Measurements from ENCODE around the gene RHBDD1. TPM values are rescaled to one million over a fixed set of nuclear protein-coding genes. Genes with fewer than 3 reads are reported as not detected.

Gene RHBDD1
- total and polyA plus RNA-seq, 4 donors = 8.5 to 45.8 (median 16.1) TPM

DNA sequence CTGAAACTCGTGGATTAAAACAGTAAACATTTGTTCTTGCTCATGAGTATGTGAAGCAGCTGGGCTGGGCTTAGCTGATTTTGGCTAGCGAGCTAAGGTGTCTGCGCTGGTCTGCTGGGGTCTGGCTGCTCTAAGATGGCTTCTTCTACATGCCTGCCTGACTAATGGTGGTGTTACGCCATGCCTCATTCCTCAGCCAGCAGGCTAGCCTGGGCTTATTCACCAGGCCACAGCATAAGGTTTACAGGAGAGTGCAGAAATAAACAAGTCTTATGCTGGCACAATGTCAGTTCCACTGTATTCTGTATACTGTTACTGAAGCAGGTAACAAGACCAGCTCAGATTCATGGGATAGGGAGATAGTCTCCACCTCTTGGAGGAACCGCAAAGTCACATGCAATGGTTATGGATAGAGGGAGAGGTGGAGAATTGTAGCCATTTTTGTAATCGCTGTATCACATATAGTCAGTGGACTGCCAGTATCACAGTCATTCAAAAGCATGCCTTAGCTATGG, 80.0 kb downstream of the RHBDD1 start:
- Histone ChIP-seq H3K27ac (ENCODE audit: low read depth in 1 of 2, low read length in 2 of 2) (no peak overlapping the region), H3K4me3 (ENCODE audit: low read depth in 1 of 3, low read length in 3 of 3) (no peak overlapping the region), H3K36me3 (ENCODE audit: control insufficient read depth in 4 of 4, insufficient read depth in 3 of 4, low read depth in 1 of 4, low read length in 3 of 4) (peaks cover 0 to 3% (median 0%) of the 10 kb centered on the region in 4 donors), H3K4me1 (ENCODE audit: control insufficient read depth in 4 of 4, insufficient read depth in 4 of 4, low read length in 3 of 4) (no peaks in the 10 kb centered on the region), H3K27me3 (ENCODE audit: control insufficient read depth in 4 of 4, insufficient read depth in 4 of 4, low read length in 3 of 4) (no peaks in the 10 kb centered on the region), H3K9ac (ENCODE audit: low read depth in 1 of 2, low read length in 2 of 2) (no peak overlapping the region), H3K9me3 (ENCODE audit: control insufficient read depth in 4 of 4, low read length in 3 of 4) (no peaks in the 10 kb centered on the region)
- TF ChIP-seq RAD21 (IDR thresholded peaks at IDR 0.05) = no peak
- TF ChIP-seq HNF4G (IDR thresholded peaks at IDR 0.05) = no peak
- no peak for TF ChIP-seq RXRA (IDR thresholded peaks at IDR 0.05)
- TF ChIP-seq FOXA2 (IDR thresholded peaks at IDR 0.05) = no peak
- no peak for TF ChIP-seq YY1 (IDR thresholded peaks at IDR 0.05)
- no peak for TF ChIP-seq TAF1 (conservative IDR thresholded peaks at IDR 0.05)
- TF ChIP-seq, protein P1, sequence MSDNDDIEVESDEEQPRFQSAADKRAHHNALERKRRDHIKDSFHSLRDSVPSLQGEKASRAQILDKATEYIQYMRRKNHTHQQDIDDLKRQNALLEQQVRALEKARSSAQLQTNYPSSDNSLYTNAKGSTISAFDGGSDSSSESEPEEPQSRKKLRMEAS (IDR thresholded peaks at IDR 0.05) = no peak
- no peak for TF ChIP-seq EGR1 (IDR thresholded peaks at IDR 0.05; ENCODE audit: low read depth in 2 of 2)
- no peak for TF ChIP-seq JUND (IDR thresholded peaks at IDR 0.05)
- TF ChIP-seq, protein P2, sequence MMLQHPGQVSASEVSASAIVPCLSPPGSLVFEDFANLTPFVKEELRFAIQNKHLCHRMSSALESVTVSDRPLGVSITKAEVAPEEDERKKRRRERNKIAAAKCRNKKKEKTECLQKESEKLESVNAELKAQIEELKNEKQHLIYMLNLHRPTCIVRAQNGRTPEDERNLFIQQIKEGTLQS (IDR thresholded peaks at IDR 0.05) = no peak
- no peak for TF ChIP-seq HNF4A (conservative IDR thresholded peaks at IDR 0.05)
- TF ChIP-seq NR2F2 (IDR thresholded peaks at IDR 0.05) = no peak
- TF ChIP-seq FOXA1 (IDR thresholded peaks at IDR 0.05) = no peak
- TF ChIP-seq, protein P3, sequence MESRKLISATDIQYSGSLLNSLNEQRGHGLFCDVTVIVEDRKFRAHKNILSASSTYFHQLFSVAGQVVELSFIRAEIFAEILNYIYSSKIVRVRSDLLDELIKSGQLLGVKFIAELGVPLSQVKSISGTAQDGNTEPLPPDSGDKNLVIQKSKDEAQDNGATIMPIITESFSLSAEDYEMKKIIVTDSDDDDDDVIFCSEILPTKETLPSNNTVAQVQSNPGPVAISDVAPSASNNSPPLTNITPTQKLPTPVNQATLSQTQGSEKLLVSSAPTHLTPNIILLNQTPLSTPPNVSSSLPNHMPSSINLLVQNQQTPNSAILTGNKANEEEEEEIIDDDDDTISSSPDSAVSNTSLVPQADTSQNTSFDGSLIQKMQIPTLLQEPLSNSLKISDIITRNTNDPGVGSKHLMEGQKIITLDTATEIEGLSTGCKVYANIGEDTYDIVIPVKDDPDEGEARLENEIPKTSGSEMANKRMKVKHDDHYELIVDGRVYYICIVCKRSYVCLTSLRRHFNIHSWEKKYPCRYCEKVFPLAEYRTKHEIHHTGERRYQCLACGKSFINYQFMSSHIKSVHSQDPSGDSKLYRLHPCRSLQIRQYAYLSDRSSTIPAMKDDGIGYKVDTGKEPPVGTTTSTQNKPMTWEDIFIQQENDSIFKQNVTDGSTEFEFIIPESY (IDR thresholded peaks at IDR 0.05) = no peak
- TF ChIP-seq, protein P4, sequence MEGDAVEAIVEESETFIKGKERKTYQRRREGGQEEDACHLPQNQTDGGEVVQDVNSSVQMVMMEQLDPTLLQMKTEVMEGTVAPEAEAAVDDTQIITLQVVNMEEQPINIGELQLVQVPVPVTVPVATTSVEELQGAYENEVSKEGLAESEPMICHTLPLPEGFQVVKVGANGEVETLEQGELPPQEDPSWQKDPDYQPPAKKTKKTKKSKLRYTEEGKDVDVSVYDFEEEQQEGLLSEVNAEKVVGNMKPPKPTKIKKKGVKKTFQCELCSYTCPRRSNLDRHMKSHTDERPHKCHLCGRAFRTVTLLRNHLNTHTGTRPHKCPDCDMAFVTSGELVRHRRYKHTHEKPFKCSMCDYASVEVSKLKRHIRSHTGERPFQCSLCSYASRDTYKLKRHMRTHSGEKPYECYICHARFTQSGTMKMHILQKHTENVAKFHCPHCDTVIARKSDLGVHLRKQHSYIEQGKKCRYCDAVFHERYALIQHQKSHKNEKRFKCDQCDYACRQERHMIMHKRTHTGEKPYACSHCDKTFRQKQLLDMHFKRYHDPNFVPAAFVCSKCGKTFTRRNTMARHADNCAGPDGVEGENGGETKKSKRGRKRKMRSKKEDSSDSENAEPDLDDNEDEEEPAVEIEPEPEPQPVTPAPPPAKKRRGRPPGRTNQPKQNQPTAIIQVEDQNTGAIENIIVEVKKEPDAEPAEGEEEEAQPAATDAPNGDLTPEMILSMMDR (IDR thresholded peaks at IDR 0.05; ENCODE audit: low read depth, low read length, missing input control) = no peak
- TF ChIP-seq, protein P5, sequence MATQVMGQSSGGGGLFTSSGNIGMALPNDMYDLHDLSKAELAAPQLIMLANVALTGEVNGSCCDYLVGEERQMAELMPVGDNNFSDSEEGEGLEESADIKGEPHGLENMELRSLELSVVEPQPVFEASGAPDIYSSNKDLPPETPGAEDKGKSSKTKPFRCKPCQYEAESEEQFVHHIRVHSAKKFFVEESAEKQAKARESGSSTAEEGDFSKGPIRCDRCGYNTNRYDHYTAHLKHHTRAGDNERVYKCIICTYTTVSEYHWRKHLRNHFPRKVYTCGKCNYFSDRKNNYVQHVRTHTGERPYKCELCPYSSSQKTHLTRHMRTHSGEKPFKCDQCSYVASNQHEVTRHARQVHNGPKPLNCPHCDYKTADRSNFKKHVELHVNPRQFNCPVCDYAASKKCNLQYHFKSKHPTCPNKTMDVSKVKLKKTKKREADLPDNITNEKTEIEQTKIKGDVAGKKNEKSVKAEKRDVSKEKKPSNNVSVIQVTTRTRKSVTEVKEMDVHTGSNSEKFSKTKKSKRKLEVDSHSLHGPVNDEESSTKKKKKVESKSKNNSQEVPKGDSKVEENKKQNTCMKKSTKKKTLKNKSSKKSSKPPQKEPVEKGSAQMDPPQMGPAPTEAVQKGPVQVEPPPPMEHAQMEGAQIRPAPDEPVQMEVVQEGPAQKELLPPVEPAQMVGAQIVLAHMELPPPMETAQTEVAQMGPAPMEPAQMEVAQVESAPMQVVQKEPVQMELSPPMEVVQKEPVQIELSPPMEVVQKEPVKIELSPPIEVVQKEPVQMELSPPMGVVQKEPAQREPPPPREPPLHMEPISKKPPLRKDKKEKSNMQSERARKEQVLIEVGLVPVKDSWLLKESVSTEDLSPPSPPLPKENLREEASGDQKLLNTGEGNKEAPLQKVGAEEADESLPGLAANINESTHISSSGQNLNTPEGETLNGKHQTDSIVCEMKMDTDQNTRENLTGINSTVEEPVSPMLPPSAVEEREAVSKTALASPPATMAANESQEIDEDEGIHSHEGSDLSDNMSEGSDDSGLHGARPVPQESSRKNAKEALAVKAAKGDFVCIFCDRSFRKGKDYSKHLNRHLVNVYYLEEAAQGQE (IDR thresholded peaks at IDR 0.05) = no peak
- no peak for TF ChIP-seq SP1 (IDR thresholded peaks at IDR 0.05)
- no peak for TF ChIP-seq GABPA (IDR thresholded peaks at IDR 0.05 in 1 of 2, conservative IDR thresholded peaks at IDR 0.05 in 1 of 2)
- DNase-seq (ENCODE audit: low spot score) = no peak
- WGBS = 91% methylated on average over 6 of the region's 6 CpGs

Measured in liver (tissue), 9 donors.